Lower leg skin (tissue), 3 donors: ENCODE results near the gene TMEM101.

ENCODE experiments used
- CTCF ChIP-seq, 3 donors: fragments of 450-650 bp; IDR thresholded peaks; one replicate each; pipeline ENCODE4 v1.5.1; 2016; ENCODE audit warnings: antibody characterized with exemption in 3 of 3, mild to moderate bottlenecking in 3 of 3, moderate library complexity in 2 of 3
- POLR2A ChIP-seq, 2 donors: fragments of 450-650 bp; IDR thresholded peaks; one replicate each; pipeline ENCODE4 v1.6.1; 2016 to 2017; ENCODE audit warnings: antibody characterized with exemption in 2 of 2, mild to moderate bottlenecking in 1 of 2, moderate library complexity in 1 of 2

- TF ChIP-seq CTCF (IDR thresholded peaks at IDR 0.05) (no peak), POLR2A (IDR thresholded peaks at IDR 0.05) (no peak)
These were observed 7.5 kb upstream of the TMEM101 start for GRCh38 chr17:44022246-44022645.
